Kidney epithelial cell (primary cell): ENCODE results near the gene DNAJC16. TPM values are rescaled to one million over a fixed set of nuclear protein-coding genes. Genes with fewer than 3 reads are reported as not detected.

ENCODE experiments used
- DNase-seq: peaks from one replicate; pipeline ENCODE4 v3.0.0-alpha.2; 2010; ENCODE audit warnings: low read depth
- H3K27me3 ChIP-seq: 2 replicates; pipeline ENCODE4 v1.6.0; 2011; ENCODE audit warnings: low read length; ENCODE audit not compliant: control insufficient read depth, insufficient read depth
- H3K36me3 ChIP-seq: 2 replicates; pipeline ENCODE4 v1.5.1; 2011; ENCODE audit warnings: low read length; ENCODE audit not compliant: control insufficient read depth, insufficient read depth
- H3K4me3 ChIP-seq: 2 replicates; pipeline ENCODE4 v1.5.1; 2011; ENCODE audit warnings: low read depth, mild to moderate bottlenecking, control low read depth, low read length
- CTCF ChIP-seq: IDR thresholded peaks from 2 replicates; pipeline ENCODE4 v1.5.1; 2011; ENCODE audit warnings: mild to moderate bottlenecking, moderate library complexity, low read length, control low read depth, inconsistent platforms; ENCODE audit not compliant: insufficient read depth, poor library complexity, severe bottlenecking
- total RNA-seq: library from RNA; depleted of rRNA; stranded (reverse); fragments of >200 nt; gene quantifications from 2 replicates; pipeline ENCODE4 v1.2.3, GENCODE V29; 2015

DNAJC16 gene
- total RNA-seq, 1 donor from 2014 or later: 31.7 TPM

- Histone ChIP-seq H3K4me3 (no peak overlapping the region), H3K27me3 (no peaks in the 10 kb centered on the region), H3K36me3 (no peaks in the 10 kb centered on the region)
- no peak for TF ChIP-seq CTCF
- DNase-seq: no peak
Measured at GRCh38 chr1:15557594-15557993, 30.9 kb downstream of the DNAJC16 start.

GRCh38 chr1:15558516-15558915 is 31.9 kb downstream of the DNAJC16 start:
- no peak for TF ChIP-seq CTCF
- no peak for DNase-seq
- no peaks in the 10 kb centered on the region for H3K27me3 ChIP-seq
- no peaks in the 10 kb centered on the region for H3K36me3 ChIP-seq
- H3K4me3 ChIP-seq: no peak overlapping the region

- Histone ChIP-seq H3K4me3 (no peak overlapping the region), H3K36me3 (no peaks in the 10 kb centered on the region), H3K27me3 (no peaks in the 10 kb centered on the region)
- DNase-seq: no peak
- TF ChIP-seq CTCF: no peak
Measured at GRCh38 chr1:15559189-15559810, 32.7 kb downstream of the DNAJC16 start.

GRCh38 chr1:15568387-15569073 is 41.9 kb downstream of the DNAJC16 start:
- no peak for TF ChIP-seq CTCF
- Histone ChIP-seq H3K36me3 (peaks cover 4% of the 10 kb centered on the region), H3K4me3 (no peak overlapping the region), H3K27me3 (no peaks in the 10 kb centered on the region)
- no peak for DNase-seq

- no peak for TF ChIP-seq CTCF
Measured at GRCh38 chr1:15570861-15571260, 44.2 kb downstream of the DNAJC16 start.

GRCh38 chr1:15571266-15571665 is 44.6 kb downstream of the DNAJC16 start:
- Histone ChIP-seq H3K36me3 (peaks cover 2% of the 10 kb centered on the region), H3K27me3 (no peaks in the 10 kb centered on the region), H3K4me3 (no peak overlapping the region)
- no peak for DNase-seq
- TF ChIP-seq CTCF: no peak

More at GRCh38 chr1:15570861-15571260, 44.2 kb downstream of the DNAJC16 start:
- DNase-seq: no peak
- peaks cover 4% of the 10 kb centered on the region for H3K36me3 ChIP-seq
- no peaks in the 10 kb centered on the region for H3K27me3 ChIP-seq
- no peak overlapping the region for H3K4me3 ChIP-seq
